T-helper 1 cell treated with Interleukin-12 subunit alpha and Interleukin-12 subunit beta and Interleukin-4 antibody, amounts not matched to agents 30 μg/mL and 1 μg/mL, for 36 hours (primary cell): ENCODE results near the gene STPG4.
"Not testable (repeated sequence)": the region's sequence is repeated elsewhere in the genome, so short reads cannot be mapped to it uniquely, and the experiment has no call there.

ENCODE experiments used
- H3K27ac Mint-ChIP-seq: one replicate; pipeline ENCODE4 v1.8.0; 2021; ENCODE audit warnings: mild to moderate bottlenecking, mixed read lengths
- H3K27me3 Mint-ChIP-seq: one replicate; pipeline ENCODE4 v1.8.0; 2021; ENCODE audit warnings: low read depth, mixed read lengths
- H3K36me3 Mint-ChIP-seq: one replicate; pipeline ENCODE4 v1.8.0; 2021; ENCODE audit warnings: low read depth, mixed read lengths
- H3K4me1 Mint-ChIP-seq: one replicate; pipeline ENCODE4 v1.8.0; 2021; ENCODE audit warnings: low read depth, mixed read lengths
- H3K4me3 Mint-ChIP-seq: one replicate; pipeline ENCODE4 v1.8.0; 2021; ENCODE audit warnings: mild to moderate bottlenecking, moderate library complexity, mixed read lengths
- H3K9me3 Mint-ChIP-seq: one replicate; pipeline ENCODE4 v1.8.0; 2021; ENCODE audit warnings: mixed read lengths

The STPG4 gene, protein sequence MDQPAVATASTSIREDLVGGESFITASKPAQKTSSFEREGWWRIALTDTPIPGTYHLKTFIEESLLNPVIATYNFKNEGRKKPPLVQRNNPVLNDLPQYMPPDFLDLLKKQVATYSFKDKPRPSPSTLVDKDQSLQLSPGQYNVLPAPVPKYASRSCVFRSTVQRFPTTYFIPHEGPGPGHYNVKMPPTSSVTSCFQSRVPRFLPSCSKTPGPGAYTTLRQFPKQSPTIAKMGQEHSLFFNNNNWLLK

GRCh38 chr2:47155091-47155876 is at the start of gene STPG4:
STPG4 (minus strand) TSS chr2:47155308; CDS start chr2:47155251, 57 bp downstream.
- Mint-ChIP-seq H3K27ac (peak within 1 kb of the TSS; percentile 45), H3K36me3 (peaks cover 22% of the 10 kb centered on the region)

DNA sequence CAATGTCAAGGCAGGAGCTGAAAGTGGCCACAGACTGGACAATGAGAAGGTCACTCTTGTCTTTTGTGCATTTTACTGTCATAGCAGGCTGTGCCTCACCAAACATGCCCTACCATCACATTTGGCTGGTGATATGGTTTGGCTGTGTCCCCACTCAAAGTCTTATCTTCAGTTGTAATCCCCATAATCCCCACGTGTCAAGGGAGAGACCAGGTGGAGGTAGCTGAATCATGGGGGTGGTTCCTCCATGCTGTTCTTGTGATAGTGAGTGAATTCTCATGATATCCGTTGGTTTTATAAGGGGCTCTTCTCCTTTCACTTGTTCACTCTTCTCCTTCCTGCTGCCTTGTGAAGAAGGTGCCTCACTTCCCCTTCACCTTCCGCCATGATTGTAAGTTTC is 49.6 kb upstream of the STPG4 start:
- H3K36me3 Mint-ChIP-seq: no peaks in the 10 kb centered on the region
- no peaks in the 10 kb centered on the region for H3K9me3 Mint-ChIP-seq
- no peak overlapping the region for H3K27ac Mint-ChIP-seq
- H3K4me3 Mint-ChIP-seq: no peak overlapping the region
- no peaks in the 10 kb centered on the region for H3K4me1 Mint-ChIP-seq
- H3K27me3 Mint-ChIP-seq: peaks cover 24% of the 10 kb centered on the region

More at GRCh38 chr2:47155091-47155876, at the start of gene STPG4:
- H3K4me1 Mint-ChIP-seq: peaks cover 7% of the 10 kb centered on the region
- H3K4me3 Mint-ChIP-seq: no peak within 1 kb of the TSS
- H3K9me3 Mint-ChIP-seq: no peaks in the 10 kb centered on the region
- no peaks in the 10 kb centered on the region for H3K27me3 Mint-ChIP-seq

GRCh38 chr2:47203995-47204394 is 48.9 kb upstream of the STPG4 start:
- Mint-ChIP-seq H3K4me3 (no peak overlapping the region), H3K27me3 (peaks cover 22% of the 10 kb centered on the region), H3K27ac (no peak overlapping the region)

GRCh38 chr2:47201224-47201623 is 46.1 kb upstream of the STPG4 start:
- Mint-ChIP-seq H3K27ac (no peak overlapping the region), H3K27me3 (peaks cover 26% of the 10 kb centered on the region), H3K4me1 (peaks cover 2% of the 10 kb centered on the region), H3K4me3 (no peak overlapping the region), H3K36me3 (no peaks in the 10 kb centered on the region), H3K9me3 (no peaks in the 10 kb centered on the region)

More at GRCh38 chr2:47203995-47204394, 48.9 kb upstream of the STPG4 start:
- Mint-ChIP-seq H3K9me3 (no peaks in the 10 kb centered on the region), H3K4me1 (peaks cover 2% of the 10 kb centered on the region), H3K36me3 (no peaks in the 10 kb centered on the region)

DNA sequence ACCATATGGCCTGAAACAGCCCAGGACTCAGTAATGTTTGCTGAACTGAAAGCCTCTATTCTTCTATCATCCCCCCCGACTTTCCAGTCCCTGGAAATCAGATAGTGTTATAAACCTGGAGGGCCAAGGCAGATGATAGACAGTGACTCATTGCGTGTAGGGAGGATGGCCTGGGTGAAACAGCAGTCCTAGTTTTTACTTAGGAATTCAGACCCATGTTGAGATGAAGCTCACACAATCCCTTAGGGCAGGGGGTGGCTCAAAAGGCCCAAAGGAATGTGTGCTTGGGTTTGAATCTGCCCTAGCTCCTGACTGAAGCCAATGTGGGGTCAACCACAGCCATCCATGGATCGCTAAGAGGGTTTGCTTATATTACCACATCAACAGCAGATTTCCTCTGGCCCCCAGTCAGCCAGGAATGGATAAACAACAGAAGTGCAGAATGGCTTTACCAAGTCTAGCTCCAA is 43.9 kb upstream of the STPG4 start:
- Mint-ChIP-seq H3K4me3 (no peak overlapping the region), H3K9me3 (no peaks in the 10 kb centered on the region), H3K4me1 (peaks cover 2% of the 10 kb centered on the region), H3K27me3 (peaks cover 23% of the 10 kb centered on the region), H3K36me3 (no peaks in the 10 kb centered on the region), H3K27ac (no peak overlapping the region)

DNA sequence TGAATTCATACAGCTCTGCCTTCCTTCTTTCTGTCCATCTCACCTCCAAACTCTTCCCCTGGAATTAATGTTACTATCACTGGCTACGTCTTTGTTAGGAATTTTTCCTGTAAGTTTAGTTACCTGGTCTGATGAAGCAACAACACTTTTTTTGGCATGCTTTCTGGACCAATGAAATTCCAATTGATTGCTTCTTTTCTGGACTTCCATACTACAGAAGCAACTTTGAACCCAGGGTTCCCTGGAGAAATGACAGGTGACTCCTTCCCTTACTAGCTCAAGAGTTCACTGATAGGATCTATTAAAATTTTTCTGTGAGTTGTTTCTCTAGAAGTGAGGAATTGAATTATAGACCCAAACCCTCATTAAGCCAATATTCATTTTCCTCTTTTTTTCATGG is 41.4 kb upstream of the STPG4 start:
- peaks cover 2% of the 10 kb centered on the region for H3K4me1 Mint-ChIP-seq

GRCh38 chr2:47196046-47196445 is 40.9 kb upstream of the STPG4 start:
- Mint-ChIP-seq H3K27ac (no peak overlapping the region), H3K36me3 (no peaks in the 10 kb centered on the region), H3K4me1 (peaks cover 2% of the 10 kb centered on the region), H3K9me3 (no peaks in the 10 kb centered on the region), H3K4me3 (no peak overlapping the region), H3K27me3 (peaks cover 29% of the 10 kb centered on the region)

More for the DNA sequence above, 41.4 kb upstream of the STPG4 start:
- Mint-ChIP-seq H3K9me3 (no peaks in the 10 kb centered on the region), H3K4me3 (no peak overlapping the region), H3K27me3 (peaks cover 30% of the 10 kb centered on the region), H3K36me3 (no peaks in the 10 kb centered on the region), H3K27ac (no peak overlapping the region)

DNA sequence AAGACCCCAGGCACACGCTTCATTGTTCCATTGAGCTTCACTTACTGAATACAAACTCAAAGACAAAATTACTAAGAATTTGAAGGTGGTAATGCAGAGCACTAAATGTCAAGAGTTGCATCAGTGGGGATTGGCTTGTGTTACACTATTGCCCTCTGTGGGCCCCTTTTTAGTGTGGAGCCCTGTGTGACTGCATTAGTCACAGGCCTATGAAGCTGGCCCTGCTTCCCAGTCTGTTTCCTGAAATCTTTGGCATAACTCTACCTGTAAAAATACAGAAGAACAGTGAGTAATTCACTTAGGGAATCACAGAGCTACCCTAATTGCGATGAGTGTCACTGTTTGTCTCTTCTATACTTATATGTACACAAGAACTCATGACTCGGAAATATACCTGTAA is 40.0 kb upstream of the STPG4 start:
- Mint-ChIP-seq H3K36me3 (no peaks in the 10 kb centered on the region), H3K4me3 (no peak overlapping the region), H3K27me3 (peaks cover 29% of the 10 kb centered on the region), H3K27ac (no peak overlapping the region), H3K4me1 (peaks cover 2% of the 10 kb centered on the region), H3K9me3 (no peaks in the 10 kb centered on the region)

- Mint-ChIP-seq H3K4me3 (no peak overlapping the region), H3K36me3 (no peaks in the 10 kb centered on the region), H3K27ac (no peak overlapping the region), H3K4me1 (peaks cover 1% of the 10 kb centered on the region), H3K9me3 (no peaks in the 10 kb centered on the region), H3K27me3 (peaks cover 29% of the 10 kb centered on the region)
These were observed 39.3 kb upstream of the STPG4 start for GRCh38 chr2:47194410-47194809.

DNA sequence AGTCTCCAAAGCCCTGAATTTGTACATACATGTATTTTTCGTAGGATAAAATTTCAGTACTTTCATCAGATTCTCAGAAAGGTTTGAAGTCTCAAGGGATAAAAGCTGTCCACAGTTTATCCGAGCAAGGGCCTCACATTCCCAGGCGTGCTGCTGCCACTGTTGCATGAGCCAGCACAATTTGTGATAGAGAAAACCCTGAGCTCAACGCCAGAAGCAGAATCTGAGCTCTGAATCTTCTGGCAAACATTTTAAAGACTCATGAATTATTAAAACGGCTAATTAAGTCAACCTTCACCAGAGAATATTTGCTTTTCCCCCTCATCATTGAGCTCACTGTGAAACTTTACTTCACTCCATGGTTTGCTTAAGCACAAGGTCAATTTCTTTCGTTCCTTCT is 38.5 kb upstream of the STPG4 start:
- Mint-ChIP-seq H3K27me3 (peaks cover 25% of the 10 kb centered on the region), H3K4me1 (no peaks in the 10 kb centered on the region), H3K27ac (no peak overlapping the region), H3K36me3 (no peaks in the 10 kb centered on the region), H3K9me3 (no peaks in the 10 kb centered on the region), H3K4me3 (no peak overlapping the region)

GRCh38 chr2:47190188-47190881 is 35.2 kb upstream of the STPG4 start:
- Mint-ChIP-seq H3K4me3 (no peak overlapping the region), H3K9me3 (no peaks in the 10 kb centered on the region), H3K36me3 (no peaks in the 10 kb centered on the region), H3K27me3 (peaks cover 41% of the 10 kb centered on the region), H3K4me1 (no peaks in the 10 kb centered on the region), H3K27ac (no peak overlapping the region)

DNA sequence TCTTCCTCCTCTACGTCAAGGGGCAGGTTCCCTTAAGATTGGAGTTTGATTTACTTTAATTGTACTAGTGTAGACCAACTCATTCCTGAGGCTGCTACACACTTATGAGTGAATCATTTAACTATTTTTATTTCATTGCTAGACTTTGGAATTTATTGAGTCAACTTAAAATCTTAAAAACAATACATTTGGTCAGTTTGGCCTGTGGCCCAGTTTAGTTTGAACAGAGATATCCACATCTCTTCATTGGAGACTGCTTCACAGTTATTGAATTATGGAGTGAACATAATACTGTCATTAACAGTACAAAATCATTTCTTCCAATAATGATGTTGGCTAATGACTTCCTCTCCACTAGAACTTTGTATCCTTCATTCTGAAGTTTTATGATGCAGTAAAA is 34.5 kb upstream of the STPG4 start:
- Mint-ChIP-seq H3K4me1 (no peaks in the 10 kb centered on the region), H3K27ac (no peak overlapping the region), H3K9me3 (no peaks in the 10 kb centered on the region), H3K27me3 (peaks cover 45% of the 10 kb centered on the region), H3K36me3 (no peaks in the 10 kb centered on the region), H3K4me3 (no peak overlapping the region)

DNA sequence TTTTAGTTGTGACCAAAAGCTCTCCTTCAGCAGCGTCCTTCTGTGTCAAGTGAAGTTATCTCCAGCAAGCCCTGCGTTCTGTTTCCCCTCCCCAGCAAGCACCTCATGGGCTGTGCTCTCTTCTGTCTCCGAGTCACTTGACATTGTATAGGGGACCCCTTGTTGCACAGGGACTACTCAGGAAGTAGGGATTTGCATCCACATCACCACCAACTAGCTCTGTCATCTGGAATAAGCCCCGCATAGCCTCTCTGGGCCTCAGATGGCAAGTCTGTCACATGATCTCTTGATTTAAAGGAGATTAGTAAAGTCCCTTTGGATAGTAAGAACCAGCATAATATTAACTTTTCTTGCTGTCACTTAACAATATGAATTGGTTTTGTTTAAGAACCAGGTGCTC is 32.0 kb upstream of the STPG4 start:
- H3K4me3 Mint-ChIP-seq: no peak overlapping the region
- H3K4me1 Mint-ChIP-seq: no peaks in the 10 kb centered on the region
- peaks cover 41% of the 10 kb centered on the region for H3K27me3 Mint-ChIP-seq
- no peak overlapping the region for H3K27ac Mint-ChIP-seq
- H3K36me3 Mint-ChIP-seq: no peaks in the 10 kb centered on the region
- no peaks in the 10 kb centered on the region for H3K9me3 Mint-ChIP-seq

DNA sequence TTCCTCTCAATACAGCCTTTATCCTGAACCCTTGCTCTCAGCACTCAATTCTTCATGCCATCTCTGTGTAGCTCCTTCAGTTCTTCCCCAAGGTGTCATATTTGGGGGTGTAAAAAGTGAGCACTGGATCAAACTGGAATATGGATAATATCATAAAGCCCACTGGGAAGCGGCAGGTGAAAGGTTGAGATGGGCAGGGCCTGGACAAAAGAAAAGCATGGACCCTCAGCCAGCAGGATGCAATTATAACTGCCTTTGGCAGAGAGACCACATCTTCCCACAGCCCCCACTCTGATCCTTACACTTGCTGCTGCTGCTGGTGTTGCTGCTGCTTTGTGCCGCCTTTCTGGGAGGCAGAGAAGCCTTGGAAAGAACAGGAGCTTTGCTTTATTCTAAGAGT is 31.2 kb upstream of the STPG4 start:
- Mint-ChIP-seq H3K4me3 (no peak overlapping the region), H3K36me3 (no peaks in the 10 kb centered on the region), H3K27me3 (peaks cover 42% of the 10 kb centered on the region)

GRCh38 chr2:47185098-47185497 is 30.0 kb upstream of the STPG4 start:
- not testable (repeated sequence) for H3K27ac Mint-ChIP-seq, H3K36me3 Mint-ChIP-seq, H3K4me1 Mint-ChIP-seq, H3K4me3 Mint-ChIP-seq, H3K9me3 Mint-ChIP-seq
- peaks cover 42% of the 10 kb centered on the region for H3K27me3 Mint-ChIP-seq

More for the DNA sequence above, 31.2 kb upstream of the STPG4 start:
- peaks cover under 1% of the 10 kb centered on the region for H3K4me1 Mint-ChIP-seq
- no peaks in the 10 kb centered on the region for H3K9me3 Mint-ChIP-seq
- H3K27ac Mint-ChIP-seq: no peak overlapping the region
